ENCODE measurements around the gene KCNQ1. TPM values are rescaled to one million over a fixed set of nuclear protein-coding genes. Genes with fewer than 3 reads are reported as not detected.

KCNQ1 gene
- total RNA-seq, 1 experiment from 2014 or later = 10.7 TPM

DNA sequence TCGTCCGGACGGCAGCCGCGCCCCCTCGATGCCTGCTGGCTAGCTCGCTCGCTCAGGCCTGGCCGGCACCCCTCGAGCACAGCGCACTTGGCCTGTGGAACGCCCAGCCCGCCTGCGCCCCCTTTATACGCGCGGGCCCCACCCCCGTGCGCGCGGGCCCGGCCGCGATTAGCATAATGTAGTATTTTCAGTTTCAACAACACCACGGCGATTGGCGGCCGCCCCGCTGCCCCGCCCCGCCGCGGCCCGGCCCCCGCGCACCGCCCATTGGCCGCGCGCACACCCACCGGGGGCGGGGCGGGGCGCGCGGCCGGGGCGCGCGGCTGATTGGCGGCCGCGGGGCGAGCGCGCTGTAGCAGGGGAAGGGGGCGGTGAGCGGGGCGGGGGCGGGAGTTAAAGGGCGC, 440.9 kb downstream of the KCNQ1 start, which contains the start of gene CDKN1C:
CDKN1C (minus strand) TSS at position 98 of the 404 bp plus-strand sequence. CDS start 319 bp downstream, outside the sequence.
- no TSS peak for BruUV-seq (replicated peaks)
- Histone ChIP-seq H3K4me1 (ENCODE audit: control insufficient read depth in 1 of 2, insufficient read depth in 2 of 2, low read length in 2 of 2) (peaks cover 11 to 37% of the 10 kb centered on the region in 2 experiments), H3K9me2 (ENCODE audit: insufficient read depth) (no peaks in the 10 kb centered on the region), H3K4me2 (ENCODE audit: low read length) (peak within 1 kb of the TSS; percentile 95), H3K79me2 (ENCODE audit: insufficient read depth, low read length) (no peaks in the 10 kb centered on the region), H3K4me3 (replicated peaks in 1 of 2; ENCODE audit: low read depth in 1 of 2, low read length in 2 of 2) (peak within 1 kb of the TSS; percentile 55 to 63), H3K9ac (ENCODE audit: low read length) (peak within 1 kb of the TSS; percentile 52; the same call in 1 of the 2 replicates), H3K9me3 (ENCODE audit: control insufficient read depth in 1 of 2, insufficient read depth in 1 of 2, low read depth in 1 of 2, low read length in 2 of 2) (no peaks in the 10 kb centered on the region), H3K27me3 (ENCODE audit: insufficient read depth, low read length) (no peaks in the 10 kb centered on the region), H3K36me3 (ENCODE audit: control insufficient read depth in 1 of 2, insufficient read depth in 2 of 2, low read length in 2 of 2) (no peaks in the 10 kb centered on the region), H2AFZ (ENCODE audit: low read depth, low read length, poor library complexity, severe bottlenecking) (no peak within 1 kb of the TSS), H4K20me1 (ENCODE audit: insufficient read depth) (no peaks in the 10 kb centered on the region), H3K27ac (ENCODE audit: low read depth, low read length) (peak within 1 kb of the TSS; percentile 67; the same call in 1 of the 2 replicates)
- intact Hi-C loops (cut with micrococcal nuclease) = no loop called here
- DNase-seq (ENCODE audit: low read depth, low spot score) = peak; percentile 59
- RAD21 ChIA-PET (ENCODE audit: low non-redundant PET in 1 of 2, low total read pairs in 2 of 2, uncharacterized antibody in 2 of 2, unreplicated experiment in 2 of 2) = interaction anchor here in 1 of 2 experiments (1.3 kb wide), 1 partner anchor 352 kb away, joined by 6 read pairs; no protein-coding TSS in a partner anchor
- TF ChIP-seq, protein P1, sequence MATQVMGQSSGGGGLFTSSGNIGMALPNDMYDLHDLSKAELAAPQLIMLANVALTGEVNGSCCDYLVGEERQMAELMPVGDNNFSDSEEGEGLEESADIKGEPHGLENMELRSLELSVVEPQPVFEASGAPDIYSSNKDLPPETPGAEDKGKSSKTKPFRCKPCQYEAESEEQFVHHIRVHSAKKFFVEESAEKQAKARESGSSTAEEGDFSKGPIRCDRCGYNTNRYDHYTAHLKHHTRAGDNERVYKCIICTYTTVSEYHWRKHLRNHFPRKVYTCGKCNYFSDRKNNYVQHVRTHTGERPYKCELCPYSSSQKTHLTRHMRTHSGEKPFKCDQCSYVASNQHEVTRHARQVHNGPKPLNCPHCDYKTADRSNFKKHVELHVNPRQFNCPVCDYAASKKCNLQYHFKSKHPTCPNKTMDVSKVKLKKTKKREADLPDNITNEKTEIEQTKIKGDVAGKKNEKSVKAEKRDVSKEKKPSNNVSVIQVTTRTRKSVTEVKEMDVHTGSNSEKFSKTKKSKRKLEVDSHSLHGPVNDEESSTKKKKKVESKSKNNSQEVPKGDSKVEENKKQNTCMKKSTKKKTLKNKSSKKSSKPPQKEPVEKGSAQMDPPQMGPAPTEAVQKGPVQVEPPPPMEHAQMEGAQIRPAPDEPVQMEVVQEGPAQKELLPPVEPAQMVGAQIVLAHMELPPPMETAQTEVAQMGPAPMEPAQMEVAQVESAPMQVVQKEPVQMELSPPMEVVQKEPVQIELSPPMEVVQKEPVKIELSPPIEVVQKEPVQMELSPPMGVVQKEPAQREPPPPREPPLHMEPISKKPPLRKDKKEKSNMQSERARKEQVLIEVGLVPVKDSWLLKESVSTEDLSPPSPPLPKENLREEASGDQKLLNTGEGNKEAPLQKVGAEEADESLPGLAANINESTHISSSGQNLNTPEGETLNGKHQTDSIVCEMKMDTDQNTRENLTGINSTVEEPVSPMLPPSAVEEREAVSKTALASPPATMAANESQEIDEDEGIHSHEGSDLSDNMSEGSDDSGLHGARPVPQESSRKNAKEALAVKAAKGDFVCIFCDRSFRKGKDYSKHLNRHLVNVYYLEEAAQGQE (IDR thresholded peaks at IDR 0.05; ENCODE audit: low read depth) = no peak
- TF ChIP-seq, protein P2, sequence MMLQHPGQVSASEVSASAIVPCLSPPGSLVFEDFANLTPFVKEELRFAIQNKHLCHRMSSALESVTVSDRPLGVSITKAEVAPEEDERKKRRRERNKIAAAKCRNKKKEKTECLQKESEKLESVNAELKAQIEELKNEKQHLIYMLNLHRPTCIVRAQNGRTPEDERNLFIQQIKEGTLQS (IDR thresholded peaks at IDR 0.05) = no peak
- TF ChIP-seq, protein P3, sequence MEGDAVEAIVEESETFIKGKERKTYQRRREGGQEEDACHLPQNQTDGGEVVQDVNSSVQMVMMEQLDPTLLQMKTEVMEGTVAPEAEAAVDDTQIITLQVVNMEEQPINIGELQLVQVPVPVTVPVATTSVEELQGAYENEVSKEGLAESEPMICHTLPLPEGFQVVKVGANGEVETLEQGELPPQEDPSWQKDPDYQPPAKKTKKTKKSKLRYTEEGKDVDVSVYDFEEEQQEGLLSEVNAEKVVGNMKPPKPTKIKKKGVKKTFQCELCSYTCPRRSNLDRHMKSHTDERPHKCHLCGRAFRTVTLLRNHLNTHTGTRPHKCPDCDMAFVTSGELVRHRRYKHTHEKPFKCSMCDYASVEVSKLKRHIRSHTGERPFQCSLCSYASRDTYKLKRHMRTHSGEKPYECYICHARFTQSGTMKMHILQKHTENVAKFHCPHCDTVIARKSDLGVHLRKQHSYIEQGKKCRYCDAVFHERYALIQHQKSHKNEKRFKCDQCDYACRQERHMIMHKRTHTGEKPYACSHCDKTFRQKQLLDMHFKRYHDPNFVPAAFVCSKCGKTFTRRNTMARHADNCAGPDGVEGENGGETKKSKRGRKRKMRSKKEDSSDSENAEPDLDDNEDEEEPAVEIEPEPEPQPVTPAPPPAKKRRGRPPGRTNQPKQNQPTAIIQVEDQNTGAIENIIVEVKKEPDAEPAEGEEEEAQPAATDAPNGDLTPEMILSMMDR (IDR thresholded peaks at IDR 0.05 in 2 of 3, conservative IDR thresholded peaks at IDR 0.05 in 1 of 3; ENCODE audit: borderline replicate concordance in 1 of 3, insufficient read depth in 1 of 3, low read depth in 2 of 3, low read length in 2 of 3) = no peak
- no peak for TF ChIP-seq ELF1 (IDR thresholded peaks at IDR 0.05; ENCODE audit: borderline replicate concordance, low read depth)
- peak; percentile 9 for TF ChIP-seq YY1 (IDR thresholded peaks at IDR 0.05; ENCODE audit: extremely low read depth, insufficient replicate concordance, low read depth, low read length)
- TF ChIP-seq SRF (IDR thresholded peaks at IDR 0.05; ENCODE audit: low read depth) = no peak
- TF ChIP-seq TCF7L2 (IDR thresholded peaks at IDR 0.05; ENCODE audit: borderline replicate concordance, extremely low read depth, insufficient read depth, insufficient read length) = peak; percentile 9
- peak; percentile 93 for TF ChIP-seq POLR2A (IDR thresholded peaks at IDR 0.05; ENCODE audit: borderline replicate concordance, extremely low read depth, insufficient read depth, insufficient read length)
- TF ChIP-seq EZH2phosphoT487 (IDR thresholded peaks at IDR 0.05; ENCODE audit: borderline replicate concordance) = no peak
- TF ChIP-seq, protein P4, sequence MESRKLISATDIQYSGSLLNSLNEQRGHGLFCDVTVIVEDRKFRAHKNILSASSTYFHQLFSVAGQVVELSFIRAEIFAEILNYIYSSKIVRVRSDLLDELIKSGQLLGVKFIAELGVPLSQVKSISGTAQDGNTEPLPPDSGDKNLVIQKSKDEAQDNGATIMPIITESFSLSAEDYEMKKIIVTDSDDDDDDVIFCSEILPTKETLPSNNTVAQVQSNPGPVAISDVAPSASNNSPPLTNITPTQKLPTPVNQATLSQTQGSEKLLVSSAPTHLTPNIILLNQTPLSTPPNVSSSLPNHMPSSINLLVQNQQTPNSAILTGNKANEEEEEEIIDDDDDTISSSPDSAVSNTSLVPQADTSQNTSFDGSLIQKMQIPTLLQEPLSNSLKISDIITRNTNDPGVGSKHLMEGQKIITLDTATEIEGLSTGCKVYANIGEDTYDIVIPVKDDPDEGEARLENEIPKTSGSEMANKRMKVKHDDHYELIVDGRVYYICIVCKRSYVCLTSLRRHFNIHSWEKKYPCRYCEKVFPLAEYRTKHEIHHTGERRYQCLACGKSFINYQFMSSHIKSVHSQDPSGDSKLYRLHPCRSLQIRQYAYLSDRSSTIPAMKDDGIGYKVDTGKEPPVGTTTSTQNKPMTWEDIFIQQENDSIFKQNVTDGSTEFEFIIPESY (IDR thresholded peaks at IDR 0.05; ENCODE audit: extremely low read depth, insufficient replicate concordance, low read length) = peak; percentile 26
- TF ChIP-seq POLR2AphosphoS5 (IDR thresholded peaks at IDR 0.05; ENCODE audit: low read depth, low read length) = peak; percentile 95
- no peak for TF ChIP-seq ZFX (IDR thresholded peaks at IDR 0.05)
- no peak for TF ChIP-seq EGR1 (IDR thresholded peaks at IDR 0.05; ENCODE audit: low read depth)
- peak; percentile 69 for ATAC-seq
- POLR2A ChIA-PET = interaction anchor here (0.6 to 2.4 kb wide), 8 partner anchors 11 to 354 kb away, joined by 3 to 10 read pairs (median 4); partner anchors contain the start of genes KCNQ1OT1 and PHLDA2
- CTCF ChIA-PET = interaction anchor here (1.5 to 13.7 kb wide), 2 partner anchors 206 to 353 kb away, joined by 4 to 337 read pairs; no protein-coding TSS in a partner anchor
